Body of pancreas (tissue), 4 donors: ENCODE measurements around the gene NPW.
A peak's percentile ranks its signal among the peaks of the same experiment; 100 is the strongest.

Source experiments
- CTCF ChIP-seq, 7 experiments: fragments of 450-650 bp in 4 of 7; fragments of 200-600 bp in 3 of 7; sonication (generic) in 3 of 7; IDR thresholded peaks; one replicate each; pipeline ENCODE4 v1.5.1; 2016 to 2019; ENCODE audit warnings: antibody characterized with exemption in 7 of 7
- POLR2A ChIP-seq, 3 donors: fragments of 450-650 bp; IDR thresholded peaks; one replicate each; pipeline ENCODE4 v1.6.1; 2016; ENCODE audit warnings: antibody characterized with exemption in 3 of 3, mild to moderate bottlenecking in 2 of 3

GRCh38 chr16:1971796-1972489 is 47.6 kb upstream of the NPW start, which contains the start of gene TBL3:
- TF ChIP-seq CTCF (IDR thresholded peaks at IDR 0.05) (peak in 2 of 7 experiments; percentile 11 to 38), POLR2A (IDR thresholded peaks at IDR 0.05) (peak; percentile 80 to 95 (median 95))
